Keratinocyte (primary cell): ENCODE results near the gene ZNF488.

Experiments used
- CTCF ChIP-seq, 3 experiments: IDR thresholded peaks in 1 of 3; conservative IDR thresholded peaks in 1 of 3; optimal IDR thresholded peaks in 1 of 3; 2 replicates in 2 of 3; 3 replicates in 1 of 3; pipeline versions ENCODE3 to v1.5.1; 2011; ENCODE audit warnings: low read length in 3 of 3, mild to moderate bottlenecking in 3 of 3, moderate library complexity in 2 of 3, control low read depth in 1 of 3, inconsistent platforms in 1 of 3; ENCODE audit not compliant: insufficient read depth in 2 of 3; ENCODE audit errors: extremely low read depth in 1 of 3
- EZH2 ChIP-seq: IDR thresholded peaks from one replicate; pipeline ENCODE4 v1.6.1; 2012; ENCODE audit warnings: inconsistent platforms, mild to moderate bottlenecking, low read length, moderate library complexity

DNA sequence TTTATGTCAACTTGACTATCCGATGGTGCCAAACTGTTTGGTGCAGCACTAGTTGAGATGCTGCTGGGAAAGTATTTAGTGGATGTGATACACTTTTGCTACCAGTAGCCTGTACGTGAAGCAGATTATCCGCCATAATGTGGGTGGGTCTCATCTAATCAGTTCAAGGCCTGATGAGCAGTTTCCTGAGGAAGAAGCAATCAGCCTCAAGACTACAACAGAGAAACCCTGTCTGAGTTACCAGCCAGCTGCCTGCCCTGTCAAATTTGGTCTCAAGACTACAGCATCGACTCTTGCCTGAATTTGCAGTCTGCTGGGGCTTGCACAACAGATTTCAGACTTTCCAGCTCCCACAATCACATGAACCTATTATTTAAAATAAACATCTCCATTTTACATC lies 46.8 kb downstream of the ZNF488 start:
- no peak for TF ChIP-seq CTCF (optimal IDR thresholded peaks at IDR 0.05 in 1 of 3, IDR thresholded peaks at IDR 0.05 in 1 of 3, conservative IDR thresholded peaks at IDR 0.05 in 1 of 3; ENCODE audit: extremely low read depth in 1 of 3, insufficient read depth in 2 of 3, low read length in 3 of 3)
- TF ChIP-seq EZH2 = no peak
